GM21528 (cell line): ENCODE data around the gene AMDHD1.
"Not testable (repeated sequence)": the region's sequence is repeated elsewhere in the genome, so short reads cannot be mapped to it uniquely, and the experiment has no call there.

Source experiments
- ATAC-seq: cut with Tn5 transposase; IDR thresholded peaks from one replicate; pipeline ENCODE4 v1.9.1; 2021; ENCODE audit warnings: mild to moderate bottlenecking, moderate library complexity; ENCODE audit not compliant: unreplicated experiment, low FRiP score

AMDHD1 gene

GRCh38 chr12:95962222-95962621 is 19.1 kb downstream of the AMDHD1 start:
- no peak for ATAC-seq

GRCh38 chr12:95963096-95963495 is 20.0 kb downstream of the AMDHD1 start:
- no peak for ATAC-seq

DNA sequence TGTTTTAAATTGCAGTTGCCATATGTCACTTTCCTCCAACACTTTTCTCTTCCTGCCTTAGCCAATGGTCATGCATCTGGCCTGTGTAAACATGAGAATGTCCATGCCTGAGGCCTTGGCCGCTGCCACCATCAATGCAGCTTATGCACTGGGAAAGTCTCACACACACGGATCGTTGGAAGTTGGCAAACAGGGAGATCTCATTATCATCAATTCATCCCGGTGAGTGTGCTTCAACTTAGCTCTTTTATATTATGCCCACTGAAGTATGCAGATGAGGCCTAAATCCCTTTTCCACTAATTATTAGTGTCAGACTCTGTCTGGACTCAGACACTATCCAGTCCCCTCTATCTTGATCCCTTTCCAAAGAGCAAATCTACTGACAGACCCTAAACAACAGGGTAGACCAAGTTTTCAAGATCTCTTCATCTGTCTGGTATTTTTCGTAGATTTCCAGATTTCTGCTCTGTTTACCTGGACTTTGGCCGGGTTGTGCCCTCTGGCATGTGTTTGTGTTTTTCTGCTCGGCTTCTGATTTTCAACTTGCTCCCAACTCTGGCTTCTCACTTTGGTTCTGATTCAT is 23.2 kb downstream of the AMDHD1 start:
- ATAC-seq, result no peak

DNA sequence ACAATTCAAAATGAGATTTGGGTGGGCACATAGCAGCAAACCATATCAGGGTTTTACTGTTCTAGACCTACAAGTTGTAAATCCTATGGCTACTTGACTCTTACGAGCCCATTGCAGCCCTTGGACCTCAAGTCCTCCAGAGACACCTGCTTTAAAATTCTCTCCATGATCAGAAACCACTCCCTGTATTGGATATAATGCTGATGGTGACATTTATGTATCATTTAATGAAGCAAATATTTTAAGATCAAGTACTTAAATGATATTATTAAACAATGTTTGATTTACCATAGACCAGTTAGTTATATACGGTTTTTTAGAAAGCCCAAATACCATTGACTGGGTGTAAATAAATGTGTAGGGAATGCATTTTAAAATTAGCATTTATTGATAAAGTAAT is 24.2 kb downstream of the AMDHD1 start:
- ATAC-seq, result no peak

DNA sequence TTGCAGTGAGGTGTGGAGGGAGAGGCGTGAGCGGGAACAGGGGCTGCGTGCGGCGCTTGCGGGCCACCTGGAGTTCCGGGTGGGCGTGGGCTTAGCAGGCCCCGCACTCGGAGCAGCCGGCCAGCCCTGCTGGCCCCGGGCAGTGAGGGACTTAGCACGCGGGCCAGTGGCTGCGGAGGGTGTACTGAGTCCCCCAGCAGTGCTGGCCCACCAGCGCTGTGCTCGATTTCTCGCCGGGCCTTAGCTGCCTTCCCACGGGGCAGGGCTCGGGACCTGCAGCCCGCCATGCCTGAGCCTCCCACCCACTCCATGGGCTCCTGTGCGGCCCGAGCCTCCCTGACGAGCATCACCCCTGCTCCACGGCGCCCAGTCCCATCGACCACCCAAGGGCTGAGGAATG is 26.0 kb downstream of the AMDHD1 start:
- not testable (repeated sequence) for ATAC-seq

GRCh38 chr12:95970905-95971304 is 27.8 kb downstream of the AMDHD1 start:
- no peak for ATAC-seq

- no peak for ATAC-seq
Observed at GRCh38 chr12:95972832-95973456, 29.8 kb downstream of the AMDHD1 start.

GRCh38 chr12:95974358-95974757 is 31.2 kb downstream of the AMDHD1 start:
- no peak for ATAC-seq

GRCh38 chr12:95975491-95975890 is 32.4 kb downstream of the AMDHD1 start:
- no peak for ATAC-seq

DNA sequence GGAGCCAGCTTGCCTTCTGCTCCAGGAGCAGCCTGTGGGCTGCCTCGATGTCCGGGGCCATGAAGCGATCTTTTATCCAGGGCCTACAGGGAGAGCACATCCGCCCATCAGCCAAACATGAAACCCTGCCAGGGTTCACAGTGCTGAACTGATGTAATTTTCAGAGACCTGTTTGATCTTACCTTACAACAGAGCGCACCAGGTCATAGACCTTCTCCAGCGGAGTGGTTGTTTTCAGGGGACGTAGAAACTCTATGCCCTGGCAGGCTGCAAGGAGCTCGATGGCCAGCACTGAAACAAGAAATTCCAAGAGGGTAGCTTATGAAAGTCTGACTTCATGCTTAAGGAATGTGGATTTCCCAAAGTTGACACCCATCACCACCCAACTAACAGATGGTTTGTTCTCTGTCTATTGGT is 33.3 kb downstream of the AMDHD1 start:
- no peak for ATAC-seq

DNA sequence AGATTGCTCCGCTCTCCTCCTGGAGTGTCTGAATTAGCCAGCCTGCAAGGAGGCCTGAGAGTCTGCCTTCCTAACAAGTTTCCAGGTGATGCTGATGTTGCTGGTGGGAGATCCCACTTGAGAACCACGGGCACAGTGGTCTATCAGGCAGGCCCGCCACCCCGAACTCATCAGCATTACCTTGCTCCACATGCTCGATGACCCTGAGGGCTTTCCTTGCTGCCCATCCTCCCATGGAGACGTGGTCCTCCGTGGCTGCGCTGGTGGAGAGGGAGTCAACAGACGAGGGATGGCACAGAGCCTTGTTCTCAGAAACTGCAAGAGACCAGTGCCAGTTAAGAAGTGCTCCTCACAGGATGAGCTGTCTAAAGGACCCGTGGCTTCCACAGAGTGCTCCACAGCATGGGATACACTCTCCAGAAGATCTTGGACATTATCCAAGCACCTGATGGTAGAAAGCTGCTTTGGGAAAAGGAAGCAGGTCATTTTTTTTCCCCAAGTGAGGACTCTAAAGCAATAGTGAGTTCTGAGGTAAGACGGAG is 34.7 kb downstream of the AMDHD1 start:
- ATAC-seq, result no peak

DNA sequence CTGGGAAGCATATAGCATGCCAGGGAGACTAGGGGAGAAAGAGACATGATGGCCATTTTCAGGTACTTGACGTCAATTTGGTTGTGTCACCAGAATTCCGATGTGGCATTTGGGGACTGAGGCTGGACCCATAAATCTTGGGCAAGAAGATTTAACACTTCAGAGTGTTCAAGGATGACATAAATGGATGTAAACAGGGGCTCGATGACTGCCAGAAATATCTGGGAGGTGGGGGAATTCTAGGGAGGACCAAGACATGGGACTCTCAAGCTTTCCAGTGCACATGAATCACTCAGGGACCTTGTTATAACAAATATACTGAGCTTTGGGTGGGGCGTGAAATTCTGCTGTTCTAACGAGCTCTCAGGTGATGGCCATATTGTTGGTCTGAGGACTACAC is 35.2 kb downstream of the AMDHD1 start:
- ATAC-seq, result no peak

GRCh38 chr12:95978774-95979173 is 35.6 kb downstream of the AMDHD1 start:
- no peak for ATAC-seq

DNA sequence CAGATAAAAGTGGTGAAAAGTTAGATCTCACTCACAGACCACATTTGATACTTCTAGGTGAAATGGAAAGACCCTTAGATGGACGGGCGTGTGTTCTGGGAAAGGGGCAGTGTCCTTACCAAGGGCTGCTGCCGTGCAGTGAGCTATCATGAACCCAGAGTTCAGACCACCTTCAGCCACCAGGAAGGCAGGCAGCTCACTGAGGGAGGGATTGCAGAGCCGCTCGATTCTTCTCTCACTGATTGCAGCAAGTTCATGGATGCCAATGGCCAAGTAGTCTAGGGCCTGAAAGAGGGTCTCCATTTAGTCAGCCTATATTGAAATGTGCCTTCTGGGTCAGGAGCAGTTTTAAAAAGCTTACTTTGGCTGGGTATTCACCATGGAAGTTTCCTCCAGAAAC is 37.3 kb downstream of the AMDHD1 start:
- no peak for ATAC-seq

- no peak for ATAC-seq
Observed at GRCh38 chr12:95982602-95983001, 39.5 kb downstream of the AMDHD1 start.

GRCh38 chr12:95984682-95985081 is 41.6 kb downstream of the AMDHD1 start:
- no peak for ATAC-seq

DNA sequence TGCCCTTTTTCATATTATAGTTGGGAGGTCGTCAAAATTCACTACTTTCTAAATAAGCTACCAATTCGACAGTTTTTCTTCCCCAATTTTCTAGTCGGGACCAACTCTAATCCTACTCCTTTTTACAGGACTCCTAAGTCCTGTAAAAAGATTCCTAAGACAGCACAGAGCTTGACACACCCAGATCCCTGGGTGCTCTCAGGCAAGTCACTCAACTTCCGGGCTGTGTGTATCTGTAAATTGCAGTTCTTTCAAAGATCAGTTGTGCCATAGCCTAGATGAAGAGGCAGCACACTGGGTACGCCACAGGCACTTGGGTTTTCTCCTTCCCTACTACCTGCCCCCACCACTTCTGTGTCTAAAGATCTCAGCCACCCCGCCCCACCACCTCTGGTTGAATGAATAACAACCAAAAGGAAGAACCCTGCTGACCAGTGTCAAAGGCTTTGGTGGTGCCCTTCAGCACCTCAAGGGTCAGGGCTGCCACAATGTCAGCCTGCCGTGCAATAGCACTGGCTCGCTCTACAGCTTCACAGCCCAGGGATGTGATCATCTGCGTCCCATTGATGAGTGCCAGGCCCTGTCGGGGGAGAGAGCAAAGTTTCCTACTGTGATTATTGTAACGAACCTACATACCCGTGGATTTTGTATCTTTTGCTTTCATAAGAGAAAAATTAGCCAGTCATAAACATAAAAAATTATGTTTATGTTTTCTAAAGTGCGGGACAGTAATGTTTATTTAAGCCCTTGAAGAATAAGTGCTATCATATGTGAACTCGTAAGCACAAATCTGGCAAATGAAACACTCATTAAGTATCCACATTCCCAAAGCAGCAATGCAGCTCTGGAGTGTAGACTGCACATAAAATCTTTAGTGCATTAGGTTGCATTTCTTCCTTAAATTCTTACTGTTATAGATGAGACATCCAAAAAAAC is 43.8 kb downstream of the AMDHD1 start:
- no peak for ATAC-seq

DNA sequence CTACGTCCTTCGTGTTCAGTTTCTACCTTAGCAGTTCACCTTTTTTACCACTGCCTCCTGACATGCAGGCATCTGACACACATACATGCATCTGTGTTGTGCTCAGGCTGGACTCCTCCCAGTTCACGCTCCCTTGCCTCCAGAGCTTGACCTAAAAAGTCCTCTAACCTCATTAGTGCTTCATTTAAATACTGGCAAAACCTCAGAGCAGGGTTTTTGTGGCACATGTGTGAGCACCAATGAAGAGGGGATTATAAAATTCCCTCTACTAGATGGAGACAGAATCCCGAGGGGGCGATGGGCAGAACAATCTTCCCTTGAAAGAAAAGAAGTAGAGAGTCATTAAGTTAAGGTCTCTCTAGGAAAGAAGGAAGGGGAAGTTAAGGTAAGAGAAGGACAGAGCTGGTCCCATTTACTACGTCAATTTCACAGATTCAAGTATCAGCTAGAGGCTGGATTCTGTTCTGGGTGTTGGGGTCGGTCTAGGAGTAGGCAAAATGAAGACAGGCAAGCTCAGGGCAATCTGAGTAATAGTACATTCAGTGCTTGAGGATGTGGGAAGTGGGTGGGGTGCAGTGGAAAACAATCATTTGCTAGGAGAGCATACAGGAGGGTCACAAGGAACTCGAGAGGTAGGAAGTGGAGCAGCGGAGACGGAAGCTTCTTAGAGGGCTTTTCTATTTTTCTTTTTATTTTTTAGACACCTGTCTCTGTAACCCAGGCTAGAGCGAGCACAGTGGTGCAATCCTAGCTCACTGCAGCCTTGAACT is 45.6 kb downstream of the AMDHD1 start:
- ATAC-seq, result no peak

- ATAC-seq, result no peak
Observed at GRCh38 chr12:95989504-95990123, 46.5 kb downstream of the AMDHD1 start.

- ATAC-seq, result no peak
Observed at GRCh38 chr12:95990136-95990535, 47.0 kb downstream of the AMDHD1 start.
